H9 (cell line): ENCODE measurements around the gene C5AR1. TPM values are rescaled to one million over a fixed set of nuclear protein-coding genes. Genes with fewer than 3 reads are reported as not detected.
"Not testable (repeated sequence)": the region's sequence is repeated elsewhere in the genome, so short reads cannot be mapped to it uniquely, and the experiment has no call there.

ENCODE experiments used
- DNase-seq: peaks from one replicate; pipeline ENCODE4 v3.0.0-alpha.2; 2017
- H2AFZ ChIP-seq: one replicate; pipeline ENCODE4 v1.6.1; 2013; ENCODE audit warnings: mild to moderate bottlenecking, low read length, control low read depth, moderate library complexity
- H2AK5ac ChIP-seq: 2 replicates; pipeline ENCODE4 v1.6.1; 2013; ENCODE audit warnings: low read length, control low read depth, mixed read lengths; ENCODE audit not compliant: insufficient read length
- H2BK120ac ChIP-seq: one replicate; pipeline ENCODE4 v1.6.1; 2013; ENCODE audit warnings: low read depth, mild to moderate bottlenecking, low read length, control low read depth, inconsistent platforms; ENCODE audit not compliant: poor library complexity, severe bottlenecking
- H2BK12ac ChIP-seq: 2 replicates; pipeline ENCODE4 v1.6.1; 2013; ENCODE audit warnings: low read length, control low read depth, mixed read lengths, low read depth; ENCODE audit not compliant: insufficient read length
- H2BK15ac ChIP-seq: 2 replicates; pipeline ENCODE4 v1.6.1; 2013; ENCODE audit warnings: low read depth, low read length, control low read depth
- H2BK20ac ChIP-seq: one replicate; pipeline ENCODE4 v1.6.1; 2013; ENCODE audit warnings: low read depth, mild to moderate bottlenecking, low read length, control low read depth, inconsistent platforms; ENCODE audit not compliant: poor library complexity, severe bottlenecking
- H2BK5ac ChIP-seq: 2 replicates; pipeline ENCODE4 v1.6.1; 2013; ENCODE audit warnings: low read length, control low read depth, mixed read lengths; ENCODE audit not compliant: insufficient read length
- H3K14ac ChIP-seq: 2 replicates; pipeline ENCODE4 v1.6.1; 2013; ENCODE audit warnings: low read length, control low read depth; ENCODE audit not compliant: insufficient read depth
- H3K18ac ChIP-seq: 2 replicates; pipeline ENCODE4 v1.6.1; 2013; ENCODE audit warnings: low read depth, mild to moderate bottlenecking, mixed read lengths, low read length, control low read depth; ENCODE audit not compliant: insufficient read length
- H3K23ac ChIP-seq: 2 replicates; pipeline ENCODE4 v1.6.1; 2013; ENCODE audit warnings: low read length, control low read depth, mixed read lengths, low read depth; ENCODE audit not compliant: insufficient read length
- H3K23me2 ChIP-seq: 2 replicates; pipeline ENCODE4 v1.6.1; 2013; ENCODE audit warnings: low read depth, mild to moderate bottlenecking, mixed read lengths, low read length, control low read depth; ENCODE audit not compliant: insufficient read length, poor library complexity, severe bottlenecking
- H3K27ac ChIP-seq: 2 replicates; pipeline ENCODE4 v1.5.1; 2013; ENCODE audit warnings: low read length, control low read depth, mixed read lengths, low read depth; ENCODE audit not compliant: insufficient read length
- H3K27me3 ChIP-seq: 2 replicates; pipeline ENCODE4 v1.6.1; 2013; ENCODE audit warnings: low read length, control low read depth, inconsistent platforms; ENCODE audit not compliant: insufficient read depth
- H3K4ac ChIP-seq: 2 replicates; pipeline ENCODE4 v1.6.1; 2013; ENCODE audit warnings: low read depth, mild to moderate bottlenecking, control low read depth, inconsistent platforms, low read length, moderate library complexity
- H3K4me1 ChIP-seq: 2 replicates; pipeline ENCODE4 v1.6.1; 2013; ENCODE audit warnings: low read length, control low read depth, inconsistent platforms; ENCODE audit not compliant: insufficient read depth
- H3K4me2 ChIP-seq: 2 replicates; pipeline ENCODE4 v1.6.1; 2013; ENCODE audit warnings: low read length, control low read depth, mixed read lengths; ENCODE audit not compliant: insufficient read length, insufficient read depth
- H3K56ac ChIP-seq: 2 replicates; pipeline ENCODE4 v1.6.1; 2013; ENCODE audit warnings: low read depth, mild to moderate bottlenecking, mixed read lengths, low read length, control low read depth; ENCODE audit not compliant: insufficient read length
- H3K79me1 ChIP-seq: 2 replicates; pipeline ENCODE4 v1.6.1; 2013; ENCODE audit warnings: low read depth, mild to moderate bottlenecking, moderate library complexity, low read length, control low read depth, inconsistent platforms; ENCODE audit not compliant: insufficient read depth, poor library complexity, severe bottlenecking
- H3K79me2 ChIP-seq: 2 replicates; pipeline ENCODE4 v1.6.1; 2013; ENCODE audit warnings: low read length, control low read depth, inconsistent platforms; ENCODE audit not compliant: insufficient read depth
- H3K9ac ChIP-seq: 2 replicates; pipeline ENCODE4 v1.6.1; 2013; ENCODE audit warnings: low read length, control low read depth, mixed read lengths; ENCODE audit not compliant: insufficient read length; ENCODE audit errors: extremely low read depth
- H3K9me3 ChIP-seq: one replicate; pipeline ENCODE4 v1.6.1; 2013; ENCODE audit warnings: low read depth, low read length, inconsistent platforms; ENCODE audit not compliant: control insufficient read depth
- H3T11ph ChIP-seq: one replicate; pipeline ENCODE4 v1.6.1; 2013; ENCODE audit warnings: mild to moderate bottlenecking, low read length, control low read depth, inconsistent platforms
- H4K20me1 ChIP-seq: one replicate; pipeline ENCODE4 v1.6.1; 2013; ENCODE audit not compliant: control insufficient read depth, insufficient read length, insufficient read depth
- H4K5ac ChIP-seq: 2 replicates; pipeline ENCODE4 v1.6.1; 2013; ENCODE audit warnings: low read depth, mild to moderate bottlenecking, mixed read lengths, low read length, control low read depth; ENCODE audit not compliant: insufficient read length
- H4K8ac ChIP-seq: replicated peaks from 2 replicates; pipeline ENCODE4 v1.6.1; 2013; ENCODE audit warnings: low read length, control low read depth, mixed read lengths, low read depth; ENCODE audit not compliant: insufficient read length
- H4K91ac ChIP-seq: 2 replicates; pipeline ENCODE4 v1.6.1; 2013; ENCODE audit warnings: low read depth, mild to moderate bottlenecking, moderate library complexity, mixed read lengths, low read length, control low read depth; ENCODE audit not compliant: insufficient read length
- H3K27ac Mint-ChIP-seq, 3 experiments: 2 replicates in 2 of 3; 3 replicates in 1 of 3; pipeline ENCODE4 v1.8.0; 2020 to 2021; ENCODE audit warnings: mixed read lengths in 3 of 3, mild to moderate bottlenecking in 1 of 3, moderate library complexity in 1 of 3
- H3K27me3 Mint-ChIP-seq: 2 replicates; pipeline ENCODE4 v1.8.0; 2021; ENCODE audit warnings: low read depth, mild to moderate bottlenecking, moderate library complexity, mixed read lengths
- H3K36me3 Mint-ChIP-seq, 3 experiments: 2 replicates in 2 of 3; 3 replicates in 1 of 3; pipeline ENCODE4 v1.8.0; 2020 to 2021; ENCODE audit warnings: low read depth in 3 of 3, mixed read lengths in 3 of 3; ENCODE audit not compliant: insufficient read depth in 1 of 3
- H3K4me1 Mint-ChIP-seq, 2 experiments: 2 replicates each; pipeline ENCODE4 v1.8.0; 2020; ENCODE audit warnings: mixed read lengths in 2 of 2
- H3K4me3 Mint-ChIP-seq, 2 experiments: 2 replicates in 1 of 2; 3 replicates in 1 of 2; pipeline ENCODE4 v1.8.0; 2020 to 2021; ENCODE audit warnings: mild to moderate bottlenecking in 2 of 2, mixed read lengths in 2 of 2, moderate library complexity in 1 of 2
- H3K9me3 Mint-ChIP-seq, 2 experiments: 2 replicates in 1 of 2; 3 replicates in 1 of 2; pipeline ENCODE4 v1.8.0; 2020; ENCODE audit warnings: mild to moderate bottlenecking in 2 of 2, mixed read lengths in 2 of 2, moderate library complexity in 1 of 2
- CTCF ChIP-seq: fragments of 200-600 bp; sonication (generic); conservative IDR thresholded peaks from 3 replicates; pipeline ENCODE4 v1.8.0; 2021; ENCODE audit warnings: antibody characterized with exemption, mild to moderate bottlenecking
- WGBS: extraction: QIAGEN DNeasy Blood & Tissue Kit; methylation state at CpG from one replicate; pipeline ENCODE4 v1.1.7; 2013; ENCODE audit warnings: missing lambda C conversion rate, low lambda C conversion rate, mixed read lengths; ENCODE audit not compliant: insufficient read length; ENCODE audit errors: extremely low coverage; 5-methylcytosine and 5-hydroxymethylcytosine counted together
- total RNA-seq: library from RNA; stranded (reverse); gene quantifications from 2 replicates; pipeline ENCODE4 v1.2.1, GENCODE V29; 2021

C5AR1 gene
- total RNA-seq, 1 experiment from 2014 or later, result 1.8 TPM

DNA sequence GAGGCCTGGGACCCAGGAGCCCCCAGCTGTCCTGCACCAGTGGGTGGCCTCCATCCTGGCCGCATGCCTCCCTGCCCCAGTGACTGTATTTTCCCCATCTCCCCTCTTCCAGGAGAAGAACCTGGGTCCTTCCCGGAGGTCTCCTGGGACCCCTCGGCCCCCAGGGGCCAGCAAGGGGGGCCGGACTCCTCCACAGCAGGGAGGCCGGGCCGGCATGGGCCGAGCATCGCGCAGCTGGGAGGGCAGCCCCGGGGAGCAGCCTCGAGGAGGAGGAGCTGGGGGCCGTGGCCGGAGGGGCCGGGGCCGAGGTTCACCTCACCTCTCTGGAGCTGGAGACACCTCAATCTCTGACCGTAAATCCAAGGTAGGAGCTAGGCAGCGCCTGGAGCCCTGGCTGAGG, 49.2 kb upstream of the C5AR1 start:
- no CpG with 5 or more reads among the region's 17 CpGs for WGBS
- Histone ChIP-seq H3K14ac (no peak overlapping the region), H3K27me3 (no peaks in the 10 kb centered on the region), H2BK120ac (no peak overlapping the region), H2AK5ac (no peak overlapping the region), H3K18ac (no peak overlapping the region), H3K79me2 (no peaks in the 10 kb centered on the region), H2BK5ac (no peak overlapping the region), H3K9ac (no peak overlapping the region), H2BK15ac (no peak overlapping the region), H4K8ac (no peak overlapping the region), H3K4me2 (no peak overlapping the region), H3K4ac (no peak overlapping the region), H3K79me1 (no peaks in the 10 kb centered on the region), H4K91ac (no peak overlapping the region), H4K5ac (no peak overlapping the region), H2BK20ac (no peak overlapping the region), H2AFZ (no peak overlapping the region), H3T11ph (no peak overlapping the region), H3K23me2 (peaks cover 12% of the 10 kb centered on the region), H2BK12ac (no peak overlapping the region), H3K56ac (no peak overlapping the region), H3K23ac (no peak overlapping the region), H4K20me1 (no peaks in the 10 kb centered on the region), H3K4me1 (no peaks in the 10 kb centered on the region), H3K9me3 (no peaks in the 10 kb centered on the region), H3K27ac (no peak overlapping the region)
- Mint-ChIP-seq H3K4me1 (peaks cover 12 to 23% of the 10 kb centered on the region in 2 experiments), H3K4me3 (no peak overlapping the region), H3K36me3 (peaks cover 42 to 66% (median 58%) of the 10 kb centered on the region in 3 experiments; a peak in 6 of 7 replicates), H3K27ac (no peak overlapping the region), H3K9me3 (no peaks in the 10 kb centered on the region), H3K27me3 (no peaks in the 10 kb centered on the region)
- no peak for TF ChIP-seq CTCF
- no peak for DNase-seq

- not testable (repeated sequence) for H2BK120ac ChIP-seq, H4K5ac ChIP-seq, H3K56ac ChIP-seq, H3K79me2 ChIP-seq, H4K20me1 ChIP-seq, DNase-seq, H2BK5ac ChIP-seq, H3K23ac ChIP-seq, H3K23me2 ChIP-seq, H3K18ac ChIP-seq, H3K4me1 ChIP-seq, H3T11ph ChIP-seq, H2AK5ac ChIP-seq, H3K9me3 Mint-ChIP-seq, H2AFZ ChIP-seq, H4K91ac ChIP-seq, H4K8ac ChIP-seq, H2BK12ac ChIP-seq, H3K9ac ChIP-seq, H3K9me3 ChIP-seq, H3K79me1 ChIP-seq, H3K27me3 Mint-ChIP-seq, H2BK15ac ChIP-seq, H2BK20ac ChIP-seq, H3K4me2 ChIP-seq, H3K27ac ChIP-seq, H3K4ac ChIP-seq, H3K14ac ChIP-seq, H3K27me3 ChIP-seq
- Mint-ChIP-seq H3K27ac (peak overlapping the region in 1 of 3 experiments; percentile 62; a peak in 1 of 7 replicates), H3K36me3 (peaks cover 53 to 79% (median 72%) of the 10 kb centered on the region in 3 experiments), H3K4me3 (peak overlapping the region in 1 of 2 experiments; percentile 57; a peak in 1 of 5 replicates), H3K4me1 (peaks cover 12 to 23% of the 10 kb centered on the region in 2 experiments)
- WGBS, result no CpG with 5 or more reads among the region's 14 CpGs
These were observed 47.5 kb upstream of the C5AR1 start for GRCh38 chr19:47261946-47262793.
